Adipose tissue (tissue), 3 donors: Measurements from ENCODE around the gene KLRC4. TPM values are rescaled to one million over a fixed set of nuclear protein-coding genes. Genes with fewer than 3 reads are reported as not detected.
"Not testable (repeated sequence)": the region's sequence is repeated elsewhere in the genome, so short reads cannot be mapped to it uniquely, and the experiment has no call there.

Experiments used
- H3K27ac ChIP-seq: one replicate; pipeline ENCODE4 v1.5.1; 2013; ENCODE audit warnings: low read depth, low read length
- WGBS, 3 donors: extraction: QIAGEN DNeasy Blood & Tissue Kit; methylation state at CpG; one replicate each; pipeline ENCODE4 v1.1.7; 2013; 5-methylcytosine and 5-hydroxymethylcytosine counted together
- polyA plus RNA-seq, 3 donors: library from polyadenylated mRNA; stranded (reverse); fragments of 200-250 nt; gene quantifications; one replicate each; pipeline ENCODE4 v1.2.3, GENCODE V29; 2013
- donor health status: healthy with polysubstance abuse.
- donor health status: Bipolar disorder and iron deficiency.
- donor health status: healthy.

KLRC4 gene
- polyA plus RNA-seq, 3 donors, result 0.18 TPM; not detected in 2

GRCh38 chr12:10374624-10375018 is 34.9 kb downstream of the KLRC4 start:
- 85 to 94% (median 92%) methylated on average over 3 of the region's 3 CpGs for WGBS, 3 donors
- H3K27ac ChIP-seq, result no peak overlapping the region

- WGBS, 3 donors, result 17 to 42% (median 35%) methylated on average over 1 of the region's 1 CpG
- H3K27ac ChIP-seq, result no peak overlapping the region
These were observed 37.0 kb downstream of the KLRC4 start for GRCh38 chr12:10372559-10372958.

GRCh38 chr12:10371893-10372535 is 37.5 kb downstream of the KLRC4 start:
- H3K27ac ChIP-seq, result not testable (repeated sequence)
- WGBS, 3 donors, result 51 to 55% (median 51%) methylated on average over 6 of the region's 6 CpGs

- H3K27ac ChIP-seq, result no peak overlapping the region
- 85 to 95% (median 93%) methylated on average over 8 of the region's 8 CpGs for WGBS, 3 donors
These were observed 39.8 kb downstream of the KLRC4 start for GRCh38 chr12:10369557-10370415.

- 67 to 90% (median 86%) methylated on average over 10 of the region's 10 CpGs for WGBS, 3 donors
- no peak overlapping the region for H3K27ac ChIP-seq
These were observed 41.1 kb downstream of the KLRC4 start for GRCh38 chr12:10368206-10369171.

GRCh38 chr12:10367714-10368113 is 41.8 kb downstream of the KLRC4 start:
- H3K27ac ChIP-seq, result not testable (repeated sequence)
- 72 to 73% (median 72%) methylated on average over 4 of the region's 4 CpGs for WGBS, 3 donors

GRCh38 chr12:10366875-10367274 is 42.7 kb downstream of the KLRC4 start:
- no peak overlapping the region for H3K27ac ChIP-seq

GRCh38 chr12:10365696-10366405 is 43.7 kb downstream of the KLRC4 start:
- H3K27ac ChIP-seq, result peak overlapping the region; percentile 49
- WGBS, 3 donors, result 29 to 36% (median 35%) methylated on average over 6 of the region's 6 CpGs

GRCh38 chr12:10364815-10365622 is 44.5 kb downstream of the KLRC4 start:
- WGBS, 3 donors, result 1% methylated on average over 15 of the region's 15 CpGs

GRCh38 chr12:10363914-10364814 is 45.4 kb downstream of the KLRC4 start:
- WGBS, 3 donors, result 14 to 20% (median 19%) methylated on average over 19 of the region's 19 CpGs
- no peak overlapping the region for H3K27ac ChIP-seq

More at GRCh38 chr12:10364815-10365622, 44.5 kb downstream of the KLRC4 start:
- H3K27ac ChIP-seq, result peak overlapping the region; percentile 49

GRCh38 chr12:10363658-10363913 is 46.0 kb downstream of the KLRC4 start:
- no peak overlapping the region for H3K27ac ChIP-seq
- WGBS, 3 donors, result 66 to 70% (median 67%) methylated on average over 5 of the region's 5 CpGs

- 44 to 58% (median 55%) methylated on average over 9 of the region's 9 CpGs for WGBS, 3 donors
- H3K27ac ChIP-seq, result no peak overlapping the region
These were observed 46.5 kb downstream of the KLRC4 start for GRCh38 chr12:10362828-10363657.

GRCh38 chr12:10362325-10362724 is 47.2 kb downstream of the KLRC4 start:
- no peak overlapping the region for H3K27ac ChIP-seq
- 46 to 66% (median 63%) methylated on average over 3 of the region's 3 CpGs for WGBS, 3 donors

GRCh38 chr12:10361622-10362021 is 47.9 kb downstream of the KLRC4 start:
- WGBS, 3 donors, result 36 to 74% (median 72%) methylated on average over 4 of the region's 4 CpGs
- no peak overlapping the region for H3K27ac ChIP-seq

GRCh38 chr12:10361084-10361483 is 48.5 kb downstream of the KLRC4 start:
- WGBS, 3 donors, result 71 to 93% (median 83%) methylated on average over 4 of the region's 4 CpGs

GRCh38 chr12:10358969-10359368 is 50.6 kb downstream of the KLRC4 start:
- no peak overlapping the region for H3K27ac ChIP-seq
- WGBS, 3 donors, result 32 to 98% (median 97%) methylated on average over 1 of the region's 1 CpG

More at GRCh38 chr12:10361084-10361483, 48.5 kb downstream of the KLRC4 start:
- no peak overlapping the region for H3K27ac ChIP-seq
